OCI-LY1 (cell line): Measurements from ENCODE around the gene CD276.

Source experiments
- H2AFZ ChIP-seq: fragments of 200-600 bp; sonication (generic), shearing (Covaris generic); 2 replicates; pipeline ENCODE4 v1.6.0; 2014; ENCODE audit warnings: antibody characterized with exemption, mild to moderate bottlenecking, low read length
- H3F3A ChIP-seq: fragments of 200-600 bp; sonication (generic), shearing (Covaris generic); 2 replicates; pipeline ENCODE4 v1.6.0; 2014; ENCODE audit warnings: mild to moderate bottlenecking, antibody characterized with exemption, low read length, moderate library complexity; ENCODE audit not compliant: insufficient read depth
- H3K27ac ChIP-seq: fragments of 200-600 bp; sonication (generic); 2 replicates; pipeline ENCODE4 v1.5.1; 2014; ENCODE audit warnings: low read length, mixed run types, mild to moderate bottlenecking, low read depth; ENCODE audit not compliant: poor library complexity, severe bottlenecking
- H3K27me3 ChIP-seq: fragments of 200-600 bp; sonication (generic); 2 replicates; pipeline ENCODE4 v1.6.0; 2014; ENCODE audit warnings: antibody characterized with exemption, mild to moderate bottlenecking, low read length, moderate library complexity; ENCODE audit not compliant: insufficient read depth
- H3K36me3 ChIP-seq: fragments of 200-600 bp; sonication (generic); 2 replicates; pipeline ENCODE4 v1.6.1; 2014; ENCODE audit warnings: mild to moderate bottlenecking, antibody characterized with exemption, low read length, moderate library complexity, mixed read lengths; ENCODE audit not compliant: insufficient read depth
- H3K4me1 ChIP-seq: fragments of 200-600 bp; sonication (generic); 2 replicates; pipeline ENCODE4 v1.5.1; 2014; ENCODE audit warnings: mild to moderate bottlenecking, low read length, moderate library complexity; ENCODE audit not compliant: insufficient read depth, severe bottlenecking
- H3K4me2 ChIP-seq: fragments of 200-600 bp; sonication (generic), shearing (Covaris generic); 2 replicates; pipeline ENCODE4 v1.6.1; 2014; ENCODE audit warnings: low read length
- H3K4me3 ChIP-seq: fragments of 200-600 bp; sonication (generic); 2 replicates; pipeline ENCODE4 v1.5.1; 2014; ENCODE audit warnings: low read length, low read depth, mild to moderate bottlenecking, mixed read lengths; ENCODE audit not compliant: poor library complexity, severe bottlenecking
- H3K79me2 ChIP-seq: fragments of 200-600 bp; shearing (Covaris generic); 2 replicates; pipeline ENCODE4 v1.6.1; 2016; ENCODE audit warnings: mixed run types, low read length, mixed read lengths; ENCODE audit not compliant: insufficient read depth
- H3K9ac ChIP-seq: fragments of 200-600 bp; sonication (generic), shearing (Covaris generic); 2 replicates; pipeline ENCODE4 v1.6.1; 2014; ENCODE audit warnings: mild to moderate bottlenecking, low read length, mixed read lengths
- H3K9me2 ChIP-seq: fragments of 200-600 bp; sonication (generic), shearing (Covaris generic); 2 replicates; pipeline ENCODE4 v1.6.1; 2014; ENCODE audit warnings: low read depth, mild to moderate bottlenecking, low read length, mixed read lengths
- H3K9me3 ChIP-seq: fragments of 200-600 bp; shearing (Covaris generic); 2 replicates; pipeline ENCODE4 v1.6.1; 2014; ENCODE audit warnings: low read length, mixed read lengths
- H4K20me1 ChIP-seq: fragments of 200-600 bp; sonication (generic), shearing (Covaris generic); 2 replicates; pipeline ENCODE4 v1.6.0; 2016; ENCODE audit warnings: mild to moderate bottlenecking, low read length; ENCODE audit not compliant: insufficient read depth
- CTCF ChIP-seq: fragments of 200-600 bp; sonication (generic), shearing (Covaris generic); IDR thresholded peaks from 2 replicates; pipeline ENCODE4 v1.5.1; 2017; ENCODE audit warnings: mild to moderate bottlenecking, antibody characterized with exemption, low read length, moderate library complexity, mixed read lengths
- EZH2 ChIP-seq: fragments of 200-600 bp; sonication (generic), shearing (Covaris generic); IDR thresholded peaks from 2 replicates; pipeline ENCODE4 v1.8.0; 2017; ENCODE audit warnings: borderline replicate concordance, mixed run types, mild to moderate bottlenecking, antibody characterized with exemption, low read length, moderate library complexity, mixed read lengths

Gene CD276

GRCh38 chr15:73682600-73683090 is 1.5 kb upstream of the CD276 start:
- H3K9me2 ChIP-seq: no peaks in the 10 kb centered on the region
- no peaks in the 10 kb centered on the region for H4K20me1 ChIP-seq
- H3K27me3 ChIP-seq: 0 out of 2 replicates have a peak, but pooled peaks cover under 1% of the 10 kb centered on the region
- H3K9ac ChIP-seq: no peak overlapping the region
- H3K4me1 ChIP-seq: no peaks in the 10 kb centered on the region
- H2AFZ ChIP-seq: no peak overlapping the region
- no peaks in the 10 kb centered on the region for H3K79me2 ChIP-seq
- H3K9me3 ChIP-seq: no peaks in the 10 kb centered on the region
- H3K4me3 ChIP-seq: no peak overlapping the region
- H3K27ac ChIP-seq: no peak overlapping the region
- no peak for TF ChIP-seq CTCF
- no peak for TF ChIP-seq EZH2
- no peak overlapping the region for H3K4me2 ChIP-seq
- H3F3A ChIP-seq: no peaks in the 10 kb centered on the region
- H3K36me3 ChIP-seq: no peaks in the 10 kb centered on the region

- Histone ChIP-seq H2AFZ (no peak overlapping the region), H3K4me3 (no peak overlapping the region), H3K9me2 (no peaks in the 10 kb centered on the region), H3K27ac (no peak overlapping the region), H3K27me3 (0 out of 2 replicates have a peak, but pooled peaks cover 6% of the 10 kb centered on the region), H3K36me3 (no peaks in the 10 kb centered on the region), H3K9me3 (no peaks in the 10 kb centered on the region), H3K4me1 (no peaks in the 10 kb centered on the region), H4K20me1 (no peaks in the 10 kb centered on the region), H3F3A (no peaks in the 10 kb centered on the region), H3K9ac (no peak overlapping the region), H3K79me2 (no peaks in the 10 kb centered on the region), H3K4me2 (no peak overlapping the region)
- TF ChIP-seq CTCF (no peak), EZH2 (no peak)
These were observed 866 bp upstream of the CD276 start for GRCh38 chr15:73683257-73683776.

- no peaks in the 10 kb centered on the region for H3K4me1 ChIP-seq
- no peaks in the 10 kb centered on the region for H4K20me1 ChIP-seq
- no peak overlapping the region for H2AFZ ChIP-seq
- H3K9me2 ChIP-seq: no peaks in the 10 kb centered on the region
- H3K4me2 ChIP-seq: no peak overlapping the region
- no peaks in the 10 kb centered on the region for H3K9me3 ChIP-seq
- no peak overlapping the region for H3K27ac ChIP-seq
- TF ChIP-seq CTCF (no peak), EZH2 (no peak)
- no peak overlapping the region for H3K9ac ChIP-seq
- no peaks in the 10 kb centered on the region for H3K79me2 ChIP-seq
- no peaks in the 10 kb centered on the region for H3F3A ChIP-seq
- H3K4me3 ChIP-seq: no peak overlapping the region
- H3K36me3 ChIP-seq: no peaks in the 10 kb centered on the region
- 0 out of 2 replicates have a peak, but pooled peaks cover 6% of the 10 kb centered on the region for H3K27me3 ChIP-seq
These were observed 635 bp downstream of the CD276 start for GRCh38 chr15:73684581-73685455.
